SK-N-SH (cell line): ENCODE results near the gene XXYLT1.

ENCODE experiments used
- CHD2 ChIP-seq: fragments of 150-350 bp; IDR thresholded peaks from 2 replicates; pipeline ENCODE4 v1.6.1; 2018; ENCODE audit warnings: low read length; ENCODE audit not compliant: partially characterized antibody
- CTCF ChIP-seq: fragments of 200-600 bp; sonication (generic); IDR thresholded peaks from 2 replicates; pipeline ENCODE4 v1.6.1; 2017; ENCODE audit warnings: antibody characterized with exemption, mild to moderate bottlenecking, moderate library complexity
- EZH2phosphoT487 ChIP-seq: fragments of 200-600 bp; sonication (generic); IDR thresholded peaks from 2 replicates; pipeline ENCODE4 v1.6.1; 2017; ENCODE audit warnings: low read depth, mixed run types, mild to moderate bottlenecking, antibody characterized with exemption, moderate library complexity, borderline replicate concordance
- FOXJ3 ChIP-seq: sonication (generic); formaldehyde crosslinking; IDR thresholded peaks from 2 replicates; pipeline ENCODE4 v1.5.1; 2020; ENCODE audit warnings: mild to moderate bottlenecking, missing genetic modification reagents
- JUND ChIP-seq: IDR thresholded peaks from 2 replicates; pipeline ENCODE4 v1.4.0; 2012
- MAX ChIP-seq: IDR thresholded peaks from 2 replicates; pipeline ENCODE4 v1.4.0; 2012; ENCODE audit warnings: low read depth
- RAD21 ChIP-seq: IDR thresholded peaks from 2 replicates; pipeline ENCODE4 v1.6.1; 2012; ENCODE audit warnings: mild to moderate bottlenecking, low read length
- SIN3A ChIP-seq: IDR thresholded peaks from 2 replicates; pipeline ENCODE4 v1.6.1; 2012; ENCODE audit warnings: low read depth, mild to moderate bottlenecking, low read length, moderate library complexity, borderline replicate concordance
- TF ChIP-seq, protein P1 (sequence below): IDR thresholded peaks from 2 replicates; pipeline ENCODE4 v1.4.0; 2012; ENCODE audit warnings: low read depth, borderline replicate concordance
- TF ChIP-seq, protein P2 (sequence below): IDR thresholded peaks from 2 replicates; pipeline ENCODE4 v1.4.0; 2012; ENCODE audit warnings: low read depth, borderline replicate concordance

- TF ChIP-seq, protein P1, sequence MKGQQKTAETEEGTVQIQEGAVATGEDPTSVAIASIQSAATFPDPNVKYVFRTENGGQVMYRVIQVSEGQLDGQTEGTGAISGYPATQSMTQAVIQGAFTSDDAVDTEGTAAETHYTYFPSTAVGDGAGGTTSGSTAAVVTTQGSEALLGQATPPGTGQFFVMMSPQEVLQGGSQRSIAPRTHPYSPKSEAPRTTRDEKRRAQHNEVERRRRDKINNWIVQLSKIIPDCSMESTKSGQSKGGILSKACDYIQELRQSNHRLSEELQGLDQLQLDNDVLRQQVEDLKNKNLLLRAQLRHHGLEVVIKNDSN = no peak
- TF ChIP-seq, protein P2, sequence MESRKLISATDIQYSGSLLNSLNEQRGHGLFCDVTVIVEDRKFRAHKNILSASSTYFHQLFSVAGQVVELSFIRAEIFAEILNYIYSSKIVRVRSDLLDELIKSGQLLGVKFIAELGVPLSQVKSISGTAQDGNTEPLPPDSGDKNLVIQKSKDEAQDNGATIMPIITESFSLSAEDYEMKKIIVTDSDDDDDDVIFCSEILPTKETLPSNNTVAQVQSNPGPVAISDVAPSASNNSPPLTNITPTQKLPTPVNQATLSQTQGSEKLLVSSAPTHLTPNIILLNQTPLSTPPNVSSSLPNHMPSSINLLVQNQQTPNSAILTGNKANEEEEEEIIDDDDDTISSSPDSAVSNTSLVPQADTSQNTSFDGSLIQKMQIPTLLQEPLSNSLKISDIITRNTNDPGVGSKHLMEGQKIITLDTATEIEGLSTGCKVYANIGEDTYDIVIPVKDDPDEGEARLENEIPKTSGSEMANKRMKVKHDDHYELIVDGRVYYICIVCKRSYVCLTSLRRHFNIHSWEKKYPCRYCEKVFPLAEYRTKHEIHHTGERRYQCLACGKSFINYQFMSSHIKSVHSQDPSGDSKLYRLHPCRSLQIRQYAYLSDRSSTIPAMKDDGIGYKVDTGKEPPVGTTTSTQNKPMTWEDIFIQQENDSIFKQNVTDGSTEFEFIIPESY = no peak
- TF ChIP-seq CTCF = peak; percentile 60
- TF ChIP-seq FOXJ3 (CRISPR knock-in tag) = no peak
- no peak for TF ChIP-seq SIN3A
- no peak; the same call in none of the 2 replicates for TF ChIP-seq MAX
- no peak; the same call in 1 of the 2 replicates for TF ChIP-seq RAD21
- TF ChIP-seq CHD2 = no peak
- TF ChIP-seq JUND = no peak
- TF ChIP-seq EZH2phosphoT487 = no peak
These were observed at the start of gene XXYLT1 for GRCh38 chr3:195270817-195271409.
